GM19023 (cell line): ENCODE measurements around the gene LIPA.
"Not testable (repeated sequence)": the region's sequence is repeated elsewhere in the genome, so short reads cannot be mapped to it uniquely, and the experiment has no call there.

ENCODE experiments used
- ATAC-seq: cut with Tn5 transposase; IDR thresholded peaks from one replicate; pipeline ENCODE4 v1.9.1; 2021; ENCODE audit warnings: mild to moderate bottlenecking, moderate library complexity; ENCODE audit not compliant: unreplicated experiment

Gene LIPA

DNA sequence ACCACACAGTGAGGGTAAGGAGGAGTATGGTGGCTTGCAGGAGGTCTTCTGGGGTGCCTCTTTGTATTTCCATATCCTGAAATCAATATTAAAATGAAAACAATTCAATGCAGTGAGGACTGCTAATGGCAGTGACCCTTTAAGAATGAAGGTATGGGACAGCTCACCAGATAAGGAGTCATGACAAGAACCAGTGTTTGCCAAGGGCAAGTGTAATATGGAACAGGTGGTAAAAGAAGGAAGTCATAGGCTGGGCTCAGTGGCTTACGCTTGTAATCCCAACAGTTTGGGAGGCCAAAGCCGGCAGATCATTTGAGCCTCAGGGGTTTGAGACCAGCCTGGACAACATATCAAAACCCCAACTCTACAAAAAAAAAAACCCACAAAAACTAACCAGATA, 20.0 kb upstream of the LIPA start:
- no peak for ATAC-seq

- no peak for ATAC-seq
Measured at GRCh38 chr10:89270153-89270483, 18.5 kb upstream of the LIPA start.

DNA sequence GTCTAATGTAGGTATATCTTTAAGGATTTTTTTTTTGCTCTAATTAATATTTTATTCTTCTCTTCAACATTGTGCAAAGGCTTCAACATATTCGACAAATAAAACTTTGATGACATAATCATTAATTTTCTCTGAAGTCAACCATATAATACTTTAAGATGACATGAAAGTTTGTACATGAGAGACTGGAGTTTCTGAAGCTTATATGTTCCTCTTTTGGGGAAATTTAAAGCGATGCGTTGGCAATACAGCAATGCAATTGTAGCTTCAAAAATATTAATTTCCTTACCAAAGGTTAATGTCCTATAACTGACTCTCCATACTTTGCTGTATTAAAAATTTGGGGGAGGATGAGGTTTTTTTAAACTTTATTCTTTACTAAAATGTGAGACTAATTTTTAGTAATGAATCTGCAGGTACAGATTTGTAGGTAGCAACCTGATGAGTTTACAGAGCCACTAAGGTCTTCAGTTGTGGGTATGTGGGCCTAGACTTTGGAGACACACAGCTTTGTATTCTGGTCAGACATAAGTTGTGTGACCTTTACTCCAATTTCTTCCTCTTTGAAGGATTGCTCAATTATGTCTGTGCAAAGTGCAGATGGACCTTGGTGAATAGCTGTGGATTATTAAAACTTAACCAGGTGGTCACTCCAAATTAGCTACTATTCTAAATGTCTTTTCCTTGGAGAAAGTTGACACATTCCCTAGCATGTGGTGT, 18.0 kb upstream of the LIPA start:
- ATAC-seq = no peak

DNA sequence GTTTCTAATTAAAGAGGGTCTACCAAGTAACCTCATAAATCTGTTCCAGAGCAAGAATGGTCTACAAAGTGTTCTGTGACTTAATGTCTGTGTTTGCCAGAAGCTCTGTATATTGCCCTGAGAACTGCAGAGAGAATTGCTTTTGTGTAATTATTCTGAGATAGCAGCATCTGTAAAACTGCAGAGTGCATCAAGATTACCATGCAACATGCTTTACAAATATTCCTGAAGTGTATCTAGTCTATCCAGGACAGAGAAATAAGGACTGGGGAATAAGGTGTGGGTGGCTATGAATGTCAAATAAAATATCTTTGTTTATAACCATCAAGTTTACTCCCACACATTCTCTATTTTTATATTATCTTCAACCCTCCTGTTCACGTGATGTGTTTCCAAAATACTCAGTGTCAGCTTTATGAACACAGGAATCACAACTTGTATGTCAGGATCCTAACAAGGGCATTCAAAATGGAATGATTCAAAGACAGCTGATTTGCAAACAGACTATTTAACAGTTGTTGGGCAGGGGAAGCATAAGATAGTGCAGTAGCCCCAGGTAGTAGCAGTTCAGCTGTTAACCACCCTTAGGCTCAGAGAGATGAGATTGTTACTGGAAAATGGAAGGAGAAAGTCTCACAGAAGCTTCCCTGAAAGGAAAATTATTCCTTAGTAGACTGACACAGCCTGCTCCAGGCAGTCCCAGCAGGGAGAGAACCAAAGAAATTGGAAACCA, 15.3 kb upstream of the LIPA start:
- ATAC-seq = no peak

GRCh38 chr10:89263531-89263930, 12.0 kb upstream of the LIPA start:
- ATAC-seq = no peak

DNA sequence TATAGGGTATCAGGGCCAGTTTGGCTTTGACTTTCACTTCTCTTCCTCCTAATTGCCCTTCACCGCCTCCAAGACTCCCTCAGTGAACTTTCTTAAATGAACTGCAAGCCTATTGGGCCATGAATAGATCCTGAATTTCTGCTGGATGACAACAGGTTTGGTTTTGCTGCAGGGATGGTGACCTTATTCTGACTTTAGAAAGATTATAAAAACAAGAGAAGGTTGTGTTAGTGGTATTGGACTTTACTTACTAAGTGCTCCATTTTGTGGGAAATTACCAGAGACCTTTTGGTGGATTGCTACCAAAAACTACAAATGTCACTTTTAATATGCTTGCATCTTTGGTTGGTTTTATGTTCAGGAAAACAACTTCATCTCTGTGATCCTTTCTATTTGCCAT, 11.5 kb upstream of the LIPA start:
- no peak for ATAC-seq

DNA sequence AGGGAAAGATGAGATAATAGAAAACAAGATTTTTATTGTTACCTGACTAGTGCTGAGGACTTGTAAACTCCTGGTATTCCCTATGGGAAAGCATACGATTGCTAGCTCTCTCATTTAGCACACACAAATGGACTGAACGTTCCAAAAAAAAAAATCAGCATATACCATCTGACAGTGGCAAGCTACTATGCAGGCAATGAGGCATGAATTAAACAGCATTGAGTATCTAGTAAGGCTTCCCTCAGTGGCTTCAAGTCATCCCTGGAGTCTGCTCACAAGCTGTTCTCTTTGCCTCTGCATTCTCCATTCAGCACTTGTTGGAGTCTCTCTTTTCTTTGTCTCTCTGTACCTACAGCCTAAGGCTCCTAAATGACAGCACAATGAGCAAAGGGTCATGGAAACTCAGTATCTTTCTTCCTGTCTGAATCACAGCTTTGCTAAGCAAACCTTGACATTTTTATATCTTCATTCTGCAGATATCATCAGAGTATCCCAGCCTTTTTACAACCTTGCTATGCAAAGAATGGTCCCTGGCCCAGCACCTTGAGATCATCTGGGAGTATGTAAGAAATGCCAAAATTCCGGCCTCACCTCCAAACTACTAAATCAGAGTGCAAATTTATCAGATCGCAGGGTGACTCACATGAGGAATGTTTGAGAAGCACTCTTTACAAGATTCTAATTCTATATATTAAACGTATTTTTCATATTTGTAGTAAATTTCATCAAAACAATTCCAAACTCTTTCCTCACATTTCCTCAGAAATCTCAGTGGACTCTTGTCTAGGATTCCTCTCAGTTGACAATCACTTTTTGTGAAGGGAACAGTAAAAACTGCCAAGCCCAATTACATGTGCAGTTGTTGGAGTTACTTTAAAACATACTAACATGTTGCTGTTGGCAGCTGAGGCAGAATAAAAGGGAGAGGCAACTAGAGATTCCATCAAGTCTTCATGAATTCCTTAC, 10.8 kb upstream of the LIPA start:
- no peak for ATAC-seq

GRCh38 chr10:89258881-89259280, 7.3 kb upstream of the LIPA start:
- no peak for ATAC-seq

DNA sequence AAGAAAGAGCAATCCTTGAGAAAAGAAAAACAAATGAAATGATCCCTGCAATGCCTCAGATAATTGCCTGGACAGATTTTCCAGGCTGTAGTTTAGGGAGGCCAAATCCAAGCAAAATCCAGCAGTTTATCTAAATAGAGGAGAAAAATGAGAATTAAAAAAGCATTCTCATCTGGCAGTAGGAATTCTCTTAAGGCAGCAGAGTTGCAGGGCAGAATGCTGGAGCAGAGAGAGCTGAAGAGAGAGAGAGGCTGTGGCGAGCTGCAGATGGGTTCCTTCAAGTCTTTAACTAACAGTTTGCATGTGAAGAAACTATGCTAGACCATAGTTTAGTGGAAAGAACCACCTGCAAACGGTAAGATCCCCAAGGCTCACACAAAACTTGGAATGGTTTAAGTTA, 6.0 kb upstream of the LIPA start:
- no peak for ATAC-seq

GRCh38 chr10:89256962-89257361, 5.4 kb upstream of the LIPA start:
- ATAC-seq = no peak

- no peak for ATAC-seq
Measured at GRCh38 chr10:89256340-89256739, 4.8 kb upstream of the LIPA start.

GRCh38 chr10:89255793-89256192, 4.2 kb upstream of the LIPA start:
- no peak for ATAC-seq

- not testable (repeated sequence) for ATAC-seq
Measured at GRCh38 chr10:89255091-89255579, 3.6 kb upstream of the LIPA start.

- ATAC-seq = no peak
Measured at GRCh38 chr10:89252225-89252585, 630 bp upstream of the LIPA start.

GRCh38 chr10:89250865-89251408, 638 bp downstream of the LIPA start:
- no peak for ATAC-seq

DNA sequence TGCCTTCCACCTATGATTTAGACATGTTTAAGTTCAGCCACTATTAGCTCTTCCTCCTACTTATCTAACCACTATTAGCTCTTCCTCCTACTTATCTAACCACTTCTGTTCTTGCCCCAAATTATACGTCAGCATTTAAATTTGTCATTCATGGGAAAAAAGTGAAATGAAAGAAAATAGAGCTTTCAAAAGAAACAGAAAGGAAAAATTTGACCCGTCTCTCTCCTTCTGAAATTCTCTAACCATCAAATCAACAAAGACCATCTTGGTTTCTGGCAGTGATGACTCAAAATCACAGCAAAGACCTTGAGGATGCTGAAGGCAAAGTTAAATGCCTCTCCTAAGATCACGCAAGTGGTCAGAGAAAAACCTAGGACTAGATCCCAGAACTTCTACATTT, 2.6 kb downstream of the LIPA start:
- ATAC-seq = no peak

DNA sequence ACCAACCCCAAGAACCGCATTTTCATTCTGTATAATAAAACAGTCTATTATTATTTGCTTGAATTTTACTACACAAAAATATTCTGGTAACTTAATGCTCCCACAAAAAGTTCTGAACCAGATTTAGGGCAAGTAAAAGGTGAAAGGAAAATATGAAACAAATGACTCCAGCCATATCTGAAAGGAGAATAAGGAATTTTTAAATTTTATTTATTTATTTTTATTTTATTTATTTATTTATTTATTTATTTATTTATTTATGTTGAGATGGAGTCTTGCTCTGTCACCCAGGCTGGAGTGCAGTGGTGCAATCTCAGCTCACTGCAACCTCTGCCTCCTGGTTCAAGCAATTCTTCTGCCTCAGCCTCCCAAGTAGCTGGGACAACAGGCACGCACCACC, 4.0 kb downstream of the LIPA start:
- ATAC-seq = not testable (repeated sequence)

DNA sequence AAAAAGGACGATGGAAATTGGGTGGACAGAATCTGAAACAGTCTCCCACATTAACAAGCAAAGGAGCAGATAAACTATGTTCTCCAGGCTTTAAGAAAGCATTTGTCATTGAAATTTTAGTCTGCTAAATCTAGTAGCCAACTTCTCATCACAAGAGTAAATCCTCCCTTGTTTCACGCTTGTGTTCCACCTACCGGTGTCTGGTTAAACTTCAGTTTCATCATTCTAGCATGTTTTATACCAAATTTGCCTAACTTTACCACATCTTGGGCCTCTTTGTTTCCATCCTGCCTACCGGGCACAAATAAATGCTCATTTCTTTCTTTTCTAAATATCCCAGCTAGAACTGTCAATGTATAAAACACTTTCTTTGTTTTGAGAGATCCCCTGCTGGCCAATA, 5.8 kb downstream of the LIPA start:
- no peak for ATAC-seq

DNA sequence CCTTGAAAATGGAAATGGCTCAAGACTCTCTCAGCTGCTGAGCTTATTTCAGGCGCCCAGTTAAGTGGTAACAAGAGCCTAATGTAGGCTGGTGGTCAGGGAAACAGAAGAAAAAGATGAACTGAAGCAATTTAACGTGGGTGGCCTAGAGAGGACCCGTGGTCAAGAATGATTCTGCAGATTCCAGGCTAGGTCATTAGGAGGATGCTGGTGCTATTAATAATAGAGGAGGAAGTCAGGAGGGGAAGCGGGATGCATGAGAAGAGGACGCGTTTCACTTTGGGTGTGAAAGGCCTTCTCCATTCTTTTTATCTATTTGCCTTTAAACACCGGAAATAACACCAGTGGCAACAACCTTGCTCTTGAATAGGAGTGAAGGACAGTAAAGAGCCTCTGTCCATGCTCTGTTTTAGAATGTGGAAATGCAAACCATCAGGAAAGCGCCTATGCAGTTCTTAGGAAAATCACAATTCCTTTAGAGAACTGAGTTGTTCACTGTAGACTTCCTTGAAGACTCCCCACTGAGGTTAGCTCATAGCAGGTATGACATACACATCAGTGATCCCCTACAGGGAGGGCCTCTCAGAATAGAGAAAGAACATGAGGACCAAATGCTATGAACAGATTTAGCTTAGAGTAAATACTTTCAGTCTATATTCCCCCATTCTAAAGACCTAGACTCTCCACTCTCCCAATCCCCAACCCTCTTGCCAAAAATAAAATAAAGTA, 8.6 kb downstream of the LIPA start:
- no peak for ATAC-seq

DNA sequence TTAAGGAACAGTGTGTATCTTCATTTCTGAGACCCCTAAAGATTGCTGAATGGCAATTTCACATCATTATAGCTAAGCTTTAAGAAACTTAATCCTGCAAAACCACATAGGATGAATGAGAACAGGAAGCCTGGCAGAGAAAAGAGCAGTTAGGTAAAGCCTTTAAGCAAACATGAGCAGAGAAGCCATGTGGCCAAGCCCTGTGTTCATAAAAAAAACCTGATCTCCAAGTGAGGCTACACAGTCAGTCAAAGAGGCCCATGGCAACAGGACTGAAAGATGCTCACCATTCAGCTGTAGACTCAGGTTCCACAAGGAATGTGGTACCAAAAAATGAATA, 9.3 kb downstream of the LIPA start:
- no peak for ATAC-seq
